GM12892 (cell line): ENCODE data around the gene MAVS.

Source experiments
- POLR2AphosphoS5 ChIP-seq: IDR thresholded peaks from 2 replicates; pipeline ENCODE4 v1.6.1; 2011; ENCODE audit warnings: low read depth, low read length, control low read depth
- TAF1 ChIP-seq: IDR thresholded peaks from 2 replicates; pipeline ENCODE4 v1.6.1; 2011; ENCODE audit warnings: low read depth, mild to moderate bottlenecking, control low read depth, low read length, borderline replicate concordance

DNA sequence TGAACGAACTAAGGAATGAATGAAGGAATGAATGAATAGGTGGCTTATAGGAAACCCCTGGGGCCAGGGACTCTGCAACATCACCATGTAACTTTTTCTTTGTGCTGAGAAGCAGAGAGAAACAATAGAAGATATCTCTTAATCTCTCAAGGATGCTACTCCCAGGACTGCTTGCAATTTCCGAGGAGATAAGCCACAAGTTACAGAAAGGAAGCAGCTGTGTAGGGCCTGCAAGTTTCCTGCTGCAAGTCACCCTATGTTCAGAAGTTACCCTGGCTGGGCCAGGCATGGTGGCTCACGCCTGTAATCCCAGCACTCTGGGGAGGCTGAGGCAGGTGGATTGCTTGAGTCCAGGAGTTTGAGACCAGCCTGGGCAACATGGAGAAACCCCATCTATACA is 7.3 kb upstream of the MAVS start:
- TF ChIP-seq TAF1 (no peak), POLR2AphosphoS5 (no peak)
